IPS-18c (cell line): ENCODE results near the gene PDE1C.
"Not testable (repeated sequence)": the region's sequence is repeated elsewhere in the genome, so short reads cannot be mapped to it uniquely, and the experiment has no call there.

Experiments
- H3K4me3 ChIP-seq: 2 replicates; pipeline ENCODE4 v1.7.0; 2013; ENCODE audit warnings: low read depth, mild to moderate bottlenecking, low read length, moderate library complexity; ENCODE audit not compliant: insufficient read depth
- H3K9me3 ChIP-seq: one replicate; pipeline ENCODE4 v1.6.1; 2013; ENCODE audit warnings: mild to moderate bottlenecking, low read length, moderate library complexity; ENCODE audit not compliant: control insufficient read depth, insufficient read depth

The PDE1C gene

GRCh38 chr7:32030904-32031692, 39.1 kb downstream of the PDE1C start:
- H3K4me3 ChIP-seq: no peak overlapping the region
- H3K9me3 ChIP-seq: no peaks in the 10 kb centered on the region

GRCh38 chr7:32026083-32026425, 44.2 kb downstream of the PDE1C start:
- no peaks in the 10 kb centered on the region for H3K9me3 ChIP-seq

GRCh38 chr7:32025381-32026082, 44.7 kb downstream of the PDE1C start:
- no peak overlapping the region for H3K4me3 ChIP-seq
- H3K9me3 ChIP-seq: no peaks in the 10 kb centered on the region

More at GRCh38 chr7:32026083-32026425, 44.2 kb downstream of the PDE1C start:
- H3K4me3 ChIP-seq: no peak overlapping the region

GRCh38 chr7:32023376-32023775, 46.8 kb downstream of the PDE1C start:
- Histone ChIP-seq H3K9me3 (no peaks in the 10 kb centered on the region), H3K4me3 (no peak overlapping the region)

GRCh38 chr7:32022966-32023365, 47.2 kb downstream of the PDE1C start:
- Histone ChIP-seq H3K4me3 (no peak overlapping the region), H3K9me3 (no peaks in the 10 kb centered on the region)

GRCh38 chr7:32020551-32021159, 49.6 kb downstream of the PDE1C start:
- H3K9me3 ChIP-seq: no peaks in the 10 kb centered on the region
- H3K4me3 ChIP-seq: no peak overlapping the region

GRCh38 chr7:32018845-32019578, 51.2 kb downstream of the PDE1C start:
- Histone ChIP-seq H3K9me3 (no peaks in the 10 kb centered on the region), H3K4me3 (no peak overlapping the region)

GRCh38 chr7:32015133-32015532, 55.1 kb downstream of the PDE1C start:
- Histone ChIP-seq H3K9me3 (no peaks in the 10 kb centered on the region), H3K4me3 (no peak overlapping the region)

- H3K9me3 ChIP-seq, H3K4me3 ChIP-seq: not testable (repeated sequence)
Observed at GRCh38 chr7:32013471-32013870, 56.7 kb downstream of the PDE1C start.

GRCh38 chr7:32005577-32005976, 64.6 kb downstream of the PDE1C start:
- Histone ChIP-seq H3K4me3 (no peak overlapping the region), H3K9me3 (peaks cover 2% of the 10 kb centered on the region)

GRCh38 chr7:32001948-32002347, 68.3 kb downstream of the PDE1C start:
- Histone ChIP-seq H3K4me3 (no peak overlapping the region), H3K9me3 (no peaks in the 10 kb centered on the region)

- Histone ChIP-seq H3K9me3 (no peaks in the 10 kb centered on the region), H3K4me3 (no peak overlapping the region)
Observed at GRCh38 chr7:31997423-31997822, 72.8 kb downstream of the PDE1C start.

- Histone ChIP-seq H3K4me3 (no peak overlapping the region), H3K9me3 (no peaks in the 10 kb centered on the region)
Observed at GRCh38 chr7:31995134-31995533, 75.1 kb downstream of the PDE1C start.

GRCh38 chr7:31991846-31992245, 78.4 kb downstream of the PDE1C start:
- H3K4me3 ChIP-seq: no peak overlapping the region
- H3K9me3 ChIP-seq: peaks cover 3% of the 10 kb centered on the region

GRCh38 chr7:31991406-31991805, 78.8 kb downstream of the PDE1C start:
- no peak overlapping the region for H3K4me3 ChIP-seq
- H3K9me3 ChIP-seq: peaks cover 3% of the 10 kb centered on the region

- Histone ChIP-seq H3K4me3 (no peak overlapping the region), H3K9me3 (peaks cover 3% of the 10 kb centered on the region)
Observed at GRCh38 chr7:31986878-31987518, 83.2 kb downstream of the PDE1C start.

- Histone ChIP-seq H3K4me3 (no peak overlapping the region), H3K9me3 (no peaks in the 10 kb centered on the region)
Observed at GRCh38 chr7:31982962-31983361, 87.2 kb downstream of the PDE1C start.
